HG03378 (cell line): ENCODE results near the gene DSG4.

Experiments used
- ATAC-seq: cut with Tn5 transposase; IDR thresholded peaks from one replicate; pipeline ENCODE4 v1.9.1; 2021; ENCODE audit warnings: mild to moderate bottlenecking, moderate library complexity; ENCODE audit not compliant: unreplicated experiment

DSG4 gene

DNA sequence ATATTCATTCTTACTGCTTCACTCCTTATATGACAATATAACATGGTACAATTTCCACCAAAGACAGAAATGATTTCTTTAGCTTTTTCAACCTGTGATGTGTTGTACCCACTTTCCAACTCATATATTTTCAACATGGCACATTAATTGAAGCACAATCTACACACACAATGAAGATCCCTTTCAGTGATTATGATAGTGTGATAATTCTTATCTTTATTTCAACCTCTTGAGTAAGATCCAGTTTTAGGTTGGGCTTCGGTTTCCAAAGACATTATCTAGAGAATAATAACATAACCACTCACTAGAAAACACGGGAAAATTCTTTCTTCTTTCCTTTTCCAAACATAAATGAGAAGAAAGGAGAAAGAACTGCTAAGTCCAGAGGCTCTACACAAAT is 67.6 kb downstream of the DSG4 start:
- ATAC-seq = no peak

GRCh38 chr18:31445908-31446307 is 69.3 kb downstream of the DSG4 start:
- no peak for ATAC-seq

DNA sequence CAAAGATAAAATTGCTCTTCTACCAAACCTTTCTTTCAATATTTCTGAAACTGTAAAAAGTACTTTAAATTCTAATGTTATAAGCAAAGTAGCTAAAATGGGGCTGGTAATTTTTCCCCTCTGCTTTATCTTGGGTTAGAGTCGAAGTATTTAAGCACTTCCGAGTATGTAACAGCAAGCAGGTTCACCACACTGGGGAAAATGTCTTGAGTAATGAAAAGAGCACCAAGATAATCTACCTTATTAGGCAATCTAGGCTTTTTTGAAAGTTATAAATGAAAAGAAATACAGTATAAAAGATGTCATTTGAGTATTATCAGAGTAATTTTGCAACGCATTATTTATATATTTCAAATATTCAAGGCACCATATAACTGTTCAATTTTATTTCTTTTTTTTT is 70.3 kb downstream of the DSG4 start:
- ATAC-seq = no peak

GRCh38 chr18:31447530-31448191 is 71.1 kb downstream of the DSG4 start, which contains the start of gene DSG3:
DSG3 (plus strand) TSS chr18:31447741; CDS start chr18:31447878, 137 bp downstream.
- ATAC-seq = no peak

GRCh38 chr18:31450409-31450808 is 73.8 kb downstream of the DSG4 start:
- ATAC-seq = no peak

DNA sequence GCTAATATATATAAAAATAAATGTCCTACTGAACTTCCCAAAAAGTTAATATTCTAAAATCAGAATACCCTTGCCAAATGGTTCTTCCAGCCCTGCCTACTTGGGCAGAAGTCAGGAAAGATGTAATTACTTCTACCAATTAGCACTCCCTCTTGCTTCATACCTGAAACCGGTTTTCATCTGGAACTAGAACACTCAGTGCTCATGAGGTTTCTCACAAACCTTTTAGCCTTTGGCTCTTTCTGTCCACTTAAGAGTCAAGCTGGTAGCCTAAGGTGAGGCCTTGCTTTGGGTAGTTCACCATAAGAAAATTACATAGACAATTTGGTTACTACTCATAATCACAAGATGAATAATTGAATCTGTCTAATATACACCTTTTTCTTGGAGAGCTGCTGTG is 75.0 kb downstream of the DSG4 start:
- ATAC-seq = no peak

DNA sequence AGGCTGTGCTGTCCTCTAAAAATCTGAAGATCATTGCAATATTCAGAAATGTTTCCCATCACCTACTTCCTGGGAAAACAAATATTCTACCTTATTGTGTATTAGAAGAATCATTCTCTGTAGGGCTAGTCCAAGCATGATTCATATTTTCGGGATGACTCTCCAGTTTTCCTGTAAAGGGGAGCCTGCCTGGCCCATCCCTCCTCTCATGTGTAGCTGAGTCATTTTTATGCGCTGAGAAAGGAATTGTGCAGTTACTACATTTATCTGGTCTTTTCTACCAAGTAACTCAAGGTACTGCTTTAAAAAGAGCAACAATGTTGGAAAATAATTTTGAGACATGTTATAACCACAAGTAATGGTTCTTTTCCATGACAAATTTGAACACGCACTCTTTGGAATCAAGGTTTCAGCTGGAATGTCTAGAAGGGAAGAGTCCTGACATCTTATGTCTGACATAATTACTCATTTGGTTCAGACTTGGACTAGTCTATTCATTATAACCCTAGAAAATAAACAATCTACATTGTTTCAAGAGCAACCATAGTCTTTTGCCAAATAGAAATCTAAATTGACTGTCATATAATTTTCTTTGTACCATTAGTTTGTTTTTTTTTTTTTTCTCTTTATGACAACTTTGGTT is 77.6 kb downstream of the DSG4 start:
- no peak for ATAC-seq
